Measurements from ENCODE around the gene AP1AR.

DNA sequence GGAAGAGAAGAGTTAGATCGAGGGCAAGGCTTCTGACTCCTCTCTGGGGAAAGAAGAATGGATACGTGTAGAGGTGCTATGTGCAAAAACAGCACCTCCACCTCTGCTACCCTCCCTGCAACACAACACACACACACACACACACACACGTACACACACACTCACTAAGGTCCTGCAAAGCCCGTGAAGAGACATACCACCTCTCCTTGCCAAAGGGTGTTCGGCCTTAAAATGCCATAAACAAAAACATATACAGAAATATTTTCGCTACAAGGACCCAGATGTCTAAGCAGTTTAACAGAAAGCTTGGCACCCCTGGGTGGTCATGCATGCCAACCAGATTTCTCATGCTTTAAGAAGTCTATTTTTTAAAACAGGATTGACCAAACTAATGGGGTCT, 52.6 kb downstream of the AP1AR start:
- TF ChIP-seq, protein P1, sequence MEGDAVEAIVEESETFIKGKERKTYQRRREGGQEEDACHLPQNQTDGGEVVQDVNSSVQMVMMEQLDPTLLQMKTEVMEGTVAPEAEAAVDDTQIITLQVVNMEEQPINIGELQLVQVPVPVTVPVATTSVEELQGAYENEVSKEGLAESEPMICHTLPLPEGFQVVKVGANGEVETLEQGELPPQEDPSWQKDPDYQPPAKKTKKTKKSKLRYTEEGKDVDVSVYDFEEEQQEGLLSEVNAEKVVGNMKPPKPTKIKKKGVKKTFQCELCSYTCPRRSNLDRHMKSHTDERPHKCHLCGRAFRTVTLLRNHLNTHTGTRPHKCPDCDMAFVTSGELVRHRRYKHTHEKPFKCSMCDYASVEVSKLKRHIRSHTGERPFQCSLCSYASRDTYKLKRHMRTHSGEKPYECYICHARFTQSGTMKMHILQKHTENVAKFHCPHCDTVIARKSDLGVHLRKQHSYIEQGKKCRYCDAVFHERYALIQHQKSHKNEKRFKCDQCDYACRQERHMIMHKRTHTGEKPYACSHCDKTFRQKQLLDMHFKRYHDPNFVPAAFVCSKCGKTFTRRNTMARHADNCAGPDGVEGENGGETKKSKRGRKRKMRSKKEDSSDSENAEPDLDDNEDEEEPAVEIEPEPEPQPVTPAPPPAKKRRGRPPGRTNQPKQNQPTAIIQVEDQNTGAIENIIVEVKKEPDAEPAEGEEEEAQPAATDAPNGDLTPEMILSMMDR (conservative IDR thresholded peaks at IDR 0.05), result no peak
- TF ChIP-seq EZH2 (IDR thresholded peaks at IDR 0.05; ENCODE audit: low read depth), result no peak

All from PC-9 (cell line).